Inflammatory macrophage treated with lipopolysaccharide for 1 hour (primary cell): ENCODE data around the gene ASCC3.

Experiments used
- DNase-seq, 2 donors: peaks; one replicate each; pipeline ENCODE4 v3.0.0-alpha.2; 2020 to 2022

The ASCC3 gene

GRCh38 chr6:100484474-100484873, 396.7 kb downstream of the ASCC3 start:
- DNase-seq = no peak

- DNase-seq = no peak
These were observed 398.4 kb downstream of the ASCC3 start for GRCh38 chr6:100482698-100483097.

- DNase-seq = peak in 1 of 2 donors; percentile 53
These were observed 401.7 kb downstream of the ASCC3 start for GRCh38 chr6:100479179-100480035.

- no peak for DNase-seq
These were observed 405.4 kb downstream of the ASCC3 start for GRCh38 chr6:100475554-100476320.

GRCh38 chr6:100473182-100473581, 407.9 kb downstream of the ASCC3 start:
- no peak for DNase-seq

- no peak for DNase-seq
These were observed 408.5 kb downstream of the ASCC3 start for GRCh38 chr6:100472674-100473073.

- DNase-seq = no peak
These were observed 410.6 kb downstream of the ASCC3 start for GRCh38 chr6:100470422-100471120.

GRCh38 chr6:100469101-100469859, 411.8 kb downstream of the ASCC3 start:
- no peak for DNase-seq

GRCh38 chr6:100468016-100468622, 413.0 kb downstream of the ASCC3 start:
- no peak for DNase-seq

- DNase-seq = no peak
These were observed 413.8 kb downstream of the ASCC3 start for GRCh38 chr6:100467129-100468015.

GRCh38 chr6:100466410-100467128, 414.6 kb downstream of the ASCC3 start:
- no peak for DNase-seq

- DNase-seq = no peak
These were observed 415.3 kb downstream of the ASCC3 start for GRCh38 chr6:100465701-100466409.

- DNase-seq = peak; percentile 9 to 14
These were observed 416.0 kb downstream of the ASCC3 start, which contains the start of gene SIM1 for GRCh38 chr6:100464903-100465700. SIM1 (minus strand) TSS chr6:100464921; CDS start chr6:100463468, 1,453 bp downstream.

- DNase-seq = no peak
These were observed 416.8 kb downstream of the ASCC3 start for GRCh38 chr6:100464162-100464851.

GRCh38 chr6:100463630-100464161, 417.4 kb downstream of the ASCC3 start:
- DNase-seq = no peak

- no peak for DNase-seq
These were observed 418.2 kb downstream of the ASCC3 start for GRCh38 chr6:100462706-100463629.
